GM12865 (cell line): ENCODE results near the gene TMEM52B.
A peak's percentile ranks its signal among the peaks of the same experiment; 100 is the strongest.
"Not testable (repeated sequence)": the region's sequence is repeated elsewhere in the genome, so short reads cannot be mapped to it uniquely, and the experiment has no call there.

ENCODE experiments used
- DNase-seq: peaks from one replicate; pipeline ENCODE4 v3.0.0; 2010; ENCODE audit warnings: low read depth
- H3K4me3 ChIP-seq: 2 replicates; pipeline ENCODE4 v1.5.1; 2011; ENCODE audit warnings: mild to moderate bottlenecking, low read depth, low read length, control low read depth
- TF ChIP-seq, protein P1 (sequence below): IDR thresholded peaks from 2 replicates; pipeline ENCODE4 v1.5.1; 2011; ENCODE audit warnings: low read length, control low read depth, low read depth, inconsistent platforms; ENCODE audit not compliant: insufficient read depth; ENCODE audit errors: missing control alignments

TMEM52B gene

DNA sequence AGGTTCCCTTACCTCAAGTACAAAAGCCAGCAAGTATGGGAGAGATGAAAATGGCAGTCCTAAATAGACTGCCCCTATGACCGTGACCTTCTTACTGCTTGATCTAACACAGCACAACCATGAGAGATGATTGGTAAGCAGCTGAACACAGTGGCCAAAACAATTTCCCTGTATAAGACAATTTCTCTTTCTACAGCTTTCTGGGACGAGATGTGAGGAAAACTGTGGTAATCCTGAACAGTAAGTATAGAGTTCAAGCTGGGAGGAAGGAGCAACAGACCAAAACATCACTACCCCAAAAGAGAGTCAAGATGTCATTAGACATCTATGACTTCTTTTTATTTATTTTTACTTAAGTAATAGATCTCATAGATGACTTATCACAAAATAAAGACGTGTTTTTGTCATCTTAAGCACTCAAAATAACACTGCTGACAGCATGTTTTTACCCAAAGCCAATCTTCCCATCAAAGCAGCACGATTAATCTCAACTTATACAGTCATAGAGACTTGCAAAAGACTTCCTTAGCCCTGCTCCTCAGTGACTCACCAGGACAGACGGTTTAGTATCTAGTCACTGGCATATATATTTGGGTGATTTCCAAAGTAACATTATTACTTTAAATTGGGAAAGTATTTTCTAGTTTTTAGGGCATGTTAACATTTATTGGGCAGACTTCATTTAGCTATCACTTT is 3.7 kb downstream of the TMEM52B start:
- TF ChIP-seq, protein P1, sequence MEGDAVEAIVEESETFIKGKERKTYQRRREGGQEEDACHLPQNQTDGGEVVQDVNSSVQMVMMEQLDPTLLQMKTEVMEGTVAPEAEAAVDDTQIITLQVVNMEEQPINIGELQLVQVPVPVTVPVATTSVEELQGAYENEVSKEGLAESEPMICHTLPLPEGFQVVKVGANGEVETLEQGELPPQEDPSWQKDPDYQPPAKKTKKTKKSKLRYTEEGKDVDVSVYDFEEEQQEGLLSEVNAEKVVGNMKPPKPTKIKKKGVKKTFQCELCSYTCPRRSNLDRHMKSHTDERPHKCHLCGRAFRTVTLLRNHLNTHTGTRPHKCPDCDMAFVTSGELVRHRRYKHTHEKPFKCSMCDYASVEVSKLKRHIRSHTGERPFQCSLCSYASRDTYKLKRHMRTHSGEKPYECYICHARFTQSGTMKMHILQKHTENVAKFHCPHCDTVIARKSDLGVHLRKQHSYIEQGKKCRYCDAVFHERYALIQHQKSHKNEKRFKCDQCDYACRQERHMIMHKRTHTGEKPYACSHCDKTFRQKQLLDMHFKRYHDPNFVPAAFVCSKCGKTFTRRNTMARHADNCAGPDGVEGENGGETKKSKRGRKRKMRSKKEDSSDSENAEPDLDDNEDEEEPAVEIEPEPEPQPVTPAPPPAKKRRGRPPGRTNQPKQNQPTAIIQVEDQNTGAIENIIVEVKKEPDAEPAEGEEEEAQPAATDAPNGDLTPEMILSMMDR, result no peak
- DNase-seq, result no peak
- H3K4me3 ChIP-seq, result no peak overlapping the region

GRCh38 chr12:10184261-10184843 is 5.5 kb downstream of the TMEM52B start:
- no peak overlapping the region for H3K4me3 ChIP-seq
- DNase-seq, result no peak
- TF ChIP-seq, protein P1, result no peak

GRCh38 chr12:10186299-10186698 is 7.5 kb downstream of the TMEM52B start:
- TF ChIP-seq, protein P1, result no peak
- DNase-seq, result peak; percentile 42
- no peak overlapping the region for H3K4me3 ChIP-seq

DNA sequence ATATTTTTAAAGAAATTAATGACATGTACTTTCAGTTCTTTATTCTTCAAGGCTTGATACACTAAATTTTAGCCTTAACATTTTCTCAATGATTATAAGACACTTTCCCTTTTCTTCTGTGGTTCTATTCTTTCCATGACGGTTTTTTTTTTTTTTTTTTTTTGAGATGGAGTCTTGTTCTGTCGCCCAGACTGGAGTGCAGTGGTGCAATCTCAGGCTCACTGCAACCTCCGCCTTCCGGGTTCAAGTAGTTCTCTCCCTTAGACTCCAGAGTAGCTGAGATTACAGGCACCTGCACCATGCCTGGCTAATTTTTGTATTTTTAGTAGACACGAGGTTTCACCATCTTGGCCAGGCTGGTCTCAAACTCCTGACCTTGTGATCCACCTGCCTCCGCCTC is 8.1 kb downstream of the TMEM52B start:
- not testable (repeated sequence) for H3K4me3 ChIP-seq, DNase-seq

DNA sequence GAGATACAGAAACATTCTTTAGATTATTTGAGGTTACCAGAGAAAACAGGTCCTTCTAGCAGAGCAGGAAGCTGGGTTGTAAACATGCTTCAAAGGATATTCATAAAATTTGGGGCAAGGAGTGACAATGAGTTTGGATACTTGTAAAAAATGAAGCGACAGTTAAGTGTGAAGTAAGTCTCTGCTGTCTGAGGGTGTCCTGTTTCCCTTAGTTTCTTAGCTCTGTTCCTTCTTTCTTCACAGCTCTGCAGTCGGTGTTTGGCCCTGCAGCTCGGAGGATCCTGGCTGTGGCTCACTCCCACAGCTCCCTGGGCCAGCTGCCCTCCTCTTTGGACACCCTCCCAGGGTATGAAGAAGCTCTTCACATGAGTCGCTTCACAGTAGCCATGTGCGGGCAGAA is 10.8 kb downstream of the TMEM52B start:
- DNase-seq, result no peak
- TF ChIP-seq, protein P1, result no peak
- H3K4me3 ChIP-seq, result no peak overlapping the region

GRCh38 chr12:10190558-10191388 is 11.9 kb downstream of the TMEM52B start:
- peak; percentile 78 for DNase-seq
- TF ChIP-seq, protein P1, result peak; percentile 92
- no peak overlapping the region for H3K4me3 ChIP-seq

GRCh38 chr12:10191865-10192264 is 13.0 kb downstream of the TMEM52B start:
- H3K4me3 ChIP-seq, result no peak overlapping the region
- no peak for DNase-seq
- TF ChIP-seq, protein P1, result no peak
